HL-60 (cell line): ENCODE measurements around the gene PTGDS.

ENCODE experiments used
- POLR2AphosphoS5 ChIP-seq: IDR thresholded peaks from 2 replicates; pipeline ENCODE4 v1.6.1; 2012; ENCODE audit warnings: low read depth
- TF ChIP-seq, protein P1 (sequence below): IDR thresholded peaks from one replicate; pipeline ENCODE4 v1.5.1; 2011; ENCODE audit warnings: low read length, control low read depth, inconsistent platforms; ENCODE audit not compliant: insufficient read depth
- TF ChIP-seq, protein P2 (sequence below): IDR thresholded peaks from 2 replicates; pipeline ENCODE4 v1.6.1; 2012; ENCODE audit warnings: low read depth; ENCODE audit not compliant: insufficient replicate concordance

DNA sequence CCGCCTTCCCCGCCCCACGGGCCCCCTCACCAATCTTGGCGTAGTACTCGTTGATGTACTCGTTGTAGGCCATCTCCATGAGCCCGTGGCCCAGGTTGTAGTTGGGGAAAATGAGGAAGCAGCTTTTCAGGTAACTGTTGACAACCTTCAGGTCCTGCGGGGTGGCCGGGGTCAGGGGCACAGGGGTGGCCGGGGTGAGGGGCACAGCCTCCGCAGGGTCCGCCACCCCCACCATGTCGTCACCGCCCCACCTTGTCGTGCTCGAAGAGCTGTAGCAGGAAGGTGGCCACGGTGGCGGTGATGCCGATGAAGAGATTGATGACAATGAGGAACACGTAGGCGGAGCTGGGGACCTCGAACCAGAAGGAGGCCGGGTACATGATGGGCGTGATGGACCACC lies 33.9 kb downstream of the PTGDS start:
- TF ChIP-seq, protein P1, sequence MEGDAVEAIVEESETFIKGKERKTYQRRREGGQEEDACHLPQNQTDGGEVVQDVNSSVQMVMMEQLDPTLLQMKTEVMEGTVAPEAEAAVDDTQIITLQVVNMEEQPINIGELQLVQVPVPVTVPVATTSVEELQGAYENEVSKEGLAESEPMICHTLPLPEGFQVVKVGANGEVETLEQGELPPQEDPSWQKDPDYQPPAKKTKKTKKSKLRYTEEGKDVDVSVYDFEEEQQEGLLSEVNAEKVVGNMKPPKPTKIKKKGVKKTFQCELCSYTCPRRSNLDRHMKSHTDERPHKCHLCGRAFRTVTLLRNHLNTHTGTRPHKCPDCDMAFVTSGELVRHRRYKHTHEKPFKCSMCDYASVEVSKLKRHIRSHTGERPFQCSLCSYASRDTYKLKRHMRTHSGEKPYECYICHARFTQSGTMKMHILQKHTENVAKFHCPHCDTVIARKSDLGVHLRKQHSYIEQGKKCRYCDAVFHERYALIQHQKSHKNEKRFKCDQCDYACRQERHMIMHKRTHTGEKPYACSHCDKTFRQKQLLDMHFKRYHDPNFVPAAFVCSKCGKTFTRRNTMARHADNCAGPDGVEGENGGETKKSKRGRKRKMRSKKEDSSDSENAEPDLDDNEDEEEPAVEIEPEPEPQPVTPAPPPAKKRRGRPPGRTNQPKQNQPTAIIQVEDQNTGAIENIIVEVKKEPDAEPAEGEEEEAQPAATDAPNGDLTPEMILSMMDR = no peak
- no peak for TF ChIP-seq POLR2AphosphoS5
- TF ChIP-seq, protein P2, sequence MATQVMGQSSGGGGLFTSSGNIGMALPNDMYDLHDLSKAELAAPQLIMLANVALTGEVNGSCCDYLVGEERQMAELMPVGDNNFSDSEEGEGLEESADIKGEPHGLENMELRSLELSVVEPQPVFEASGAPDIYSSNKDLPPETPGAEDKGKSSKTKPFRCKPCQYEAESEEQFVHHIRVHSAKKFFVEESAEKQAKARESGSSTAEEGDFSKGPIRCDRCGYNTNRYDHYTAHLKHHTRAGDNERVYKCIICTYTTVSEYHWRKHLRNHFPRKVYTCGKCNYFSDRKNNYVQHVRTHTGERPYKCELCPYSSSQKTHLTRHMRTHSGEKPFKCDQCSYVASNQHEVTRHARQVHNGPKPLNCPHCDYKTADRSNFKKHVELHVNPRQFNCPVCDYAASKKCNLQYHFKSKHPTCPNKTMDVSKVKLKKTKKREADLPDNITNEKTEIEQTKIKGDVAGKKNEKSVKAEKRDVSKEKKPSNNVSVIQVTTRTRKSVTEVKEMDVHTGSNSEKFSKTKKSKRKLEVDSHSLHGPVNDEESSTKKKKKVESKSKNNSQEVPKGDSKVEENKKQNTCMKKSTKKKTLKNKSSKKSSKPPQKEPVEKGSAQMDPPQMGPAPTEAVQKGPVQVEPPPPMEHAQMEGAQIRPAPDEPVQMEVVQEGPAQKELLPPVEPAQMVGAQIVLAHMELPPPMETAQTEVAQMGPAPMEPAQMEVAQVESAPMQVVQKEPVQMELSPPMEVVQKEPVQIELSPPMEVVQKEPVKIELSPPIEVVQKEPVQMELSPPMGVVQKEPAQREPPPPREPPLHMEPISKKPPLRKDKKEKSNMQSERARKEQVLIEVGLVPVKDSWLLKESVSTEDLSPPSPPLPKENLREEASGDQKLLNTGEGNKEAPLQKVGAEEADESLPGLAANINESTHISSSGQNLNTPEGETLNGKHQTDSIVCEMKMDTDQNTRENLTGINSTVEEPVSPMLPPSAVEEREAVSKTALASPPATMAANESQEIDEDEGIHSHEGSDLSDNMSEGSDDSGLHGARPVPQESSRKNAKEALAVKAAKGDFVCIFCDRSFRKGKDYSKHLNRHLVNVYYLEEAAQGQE = no peak
